Mononuclear cell (primary cell): ENCODE data around the gene CSMD2. TPM values are rescaled to one million over a fixed set of nuclear protein-coding genes. Genes with fewer than 3 reads are reported as not detected.

Experiments used
- H3K27me3 ChIP-seq: 2 replicates; pipeline ENCODE4 v1.6.0; 2011; ENCODE audit warnings: low read length, control low read depth; ENCODE audit not compliant: insufficient read depth
- H3K4me1 ChIP-seq: 2 replicates; pipeline ENCODE4 v1.5.1; 2011; ENCODE audit warnings: mild to moderate bottlenecking, low read length, control low read depth; ENCODE audit not compliant: insufficient read depth
- H3K4me3 ChIP-seq: 2 replicates; pipeline ENCODE4 v1.5.1; 2011; ENCODE audit warnings: mild to moderate bottlenecking, low read length, moderate library complexity
- H3K9me3 ChIP-seq: 2 replicates; pipeline ENCODE4 v1.5.1; 2011; ENCODE audit warnings: low read depth, mild to moderate bottlenecking, control low read depth, low read length
- total RNA-seq: library from RNA; depleted of rRNA; stranded (reverse); fragments of >200 nt; gene quantifications from one replicate; pipeline ENCODE4 v1.2.3, GENCODE V29; 2012

The CSMD2 gene
- total RNA-seq, 1 donor: not detected

- Histone ChIP-seq H3K4me1 (no peaks in the 10 kb centered on the region), H3K27me3 (no peaks in the 10 kb centered on the region), H3K9me3 (no peaks in the 10 kb centered on the region), H3K4me3 (no peak overlapping the region)
Observed at GRCh38 chr1:33709174-33709782, 455.8 kb downstream of the CSMD2 start.

- Histone ChIP-seq H3K4me1 (no peaks in the 10 kb centered on the region), H3K27me3 (no peaks in the 10 kb centered on the region), H3K4me3 (no peak overlapping the region), H3K9me3 (no peaks in the 10 kb centered on the region)
Observed at GRCh38 chr1:33706634-33707255, 458.3 kb downstream of the CSMD2 start.

- H3K4me3 ChIP-seq: no peak overlapping the region
- no peaks in the 10 kb centered on the region for H3K4me1 ChIP-seq
- H3K27me3 ChIP-seq: no peaks in the 10 kb centered on the region
- H3K9me3 ChIP-seq: no peaks in the 10 kb centered on the region
Observed at GRCh38 chr1:33703464-33703863, 461.6 kb downstream of the CSMD2 start.

GRCh38 chr1:33698361-33699035 lies 466.5 kb downstream of the CSMD2 start:
- no peak overlapping the region for H3K4me3 ChIP-seq
- no peaks in the 10 kb centered on the region for H3K4me1 ChIP-seq
- H3K27me3 ChIP-seq: no peaks in the 10 kb centered on the region
- no peaks in the 10 kb centered on the region for H3K9me3 ChIP-seq

- H3K4me3 ChIP-seq: no peak overlapping the region
- H3K4me1 ChIP-seq: no peaks in the 10 kb centered on the region
- no peaks in the 10 kb centered on the region for H3K27me3 ChIP-seq
- H3K9me3 ChIP-seq: no peaks in the 10 kb centered on the region
Observed at GRCh38 chr1:33697816-33698215, 467.2 kb downstream of the CSMD2 start.

- no peaks in the 10 kb centered on the region for H3K9me3 ChIP-seq
- H3K4me3 ChIP-seq: no peak overlapping the region
- H3K27me3 ChIP-seq: no peaks in the 10 kb centered on the region
- no peaks in the 10 kb centered on the region for H3K4me1 ChIP-seq
Observed at GRCh38 chr1:33696962-33697361, 468.1 kb downstream of the CSMD2 start.

GRCh38 chr1:33696311-33696710 lies 468.7 kb downstream of the CSMD2 start:
- Histone ChIP-seq H3K9me3 (no peaks in the 10 kb centered on the region), H3K27me3 (peaks cover 2% of the 10 kb centered on the region), H3K4me3 (no peak overlapping the region), H3K4me1 (no peaks in the 10 kb centered on the region)

- Histone ChIP-seq H3K9me3 (no peaks in the 10 kb centered on the region), H3K4me1 (no peaks in the 10 kb centered on the region), H3K27me3 (peaks cover 2% of the 10 kb centered on the region), H3K4me3 (no peak overlapping the region)
Observed at GRCh38 chr1:33692206-33693188, 472.5 kb downstream of the CSMD2 start.

GRCh38 chr1:33687000-33687399 lies 478.0 kb downstream of the CSMD2 start:
- Histone ChIP-seq H3K27me3 (peaks cover 2% of the 10 kb centered on the region), H3K9me3 (no peaks in the 10 kb centered on the region), H3K4me1 (no peaks in the 10 kb centered on the region), H3K4me3 (no peak overlapping the region)

GRCh38 chr1:33686551-33686950 lies 478.5 kb downstream of the CSMD2 start:
- no peaks in the 10 kb centered on the region for H3K4me1 ChIP-seq
- no peak overlapping the region for H3K4me3 ChIP-seq
- H3K9me3 ChIP-seq: no peaks in the 10 kb centered on the region

GRCh38 chr1:33685256-33685655 lies 479.8 kb downstream of the CSMD2 start:
- H3K4me1 ChIP-seq: no peaks in the 10 kb centered on the region
- H3K27me3 ChIP-seq: no peaks in the 10 kb centered on the region
- no peak overlapping the region for H3K4me3 ChIP-seq
- no peaks in the 10 kb centered on the region for H3K9me3 ChIP-seq

More at GRCh38 chr1:33686551-33686950, 478.5 kb downstream of the CSMD2 start:
- H3K27me3 ChIP-seq: peaks cover 1% of the 10 kb centered on the region

GRCh38 chr1:33684396-33685179 lies 480.4 kb downstream of the CSMD2 start:
- no peaks in the 10 kb centered on the region for H3K27me3 ChIP-seq
- H3K4me3 ChIP-seq: no peak overlapping the region
- no peaks in the 10 kb centered on the region for H3K4me1 ChIP-seq
- no peaks in the 10 kb centered on the region for H3K9me3 ChIP-seq

- H3K4me1 ChIP-seq: no peaks in the 10 kb centered on the region
- H3K4me3 ChIP-seq: no peak overlapping the region
- H3K27me3 ChIP-seq: no peaks in the 10 kb centered on the region
- no peaks in the 10 kb centered on the region for H3K9me3 ChIP-seq
Observed at GRCh38 chr1:33683913-33684312, 481.1 kb downstream of the CSMD2 start.

- no peaks in the 10 kb centered on the region for H3K27me3 ChIP-seq
- H3K9me3 ChIP-seq: no peaks in the 10 kb centered on the region
- H3K4me3 ChIP-seq: no peak overlapping the region
- H3K4me1 ChIP-seq: no peaks in the 10 kb centered on the region
Observed at GRCh38 chr1:33682371-33682770, 482.7 kb downstream of the CSMD2 start.
